WTC11 (cell line): Measurements from ENCODE around the gene RFC5. TPM values are rescaled to one million over a fixed set of nuclear protein-coding genes. Genes with fewer than 3 reads are reported as not detected.

Experiments
- ATAC-seq: fragments of 200-7000 bp; cut with Tn5 transposase; 2 replicates; pipeline ENCODE4 v1.10.0; 2021; ENCODE audit warnings: mild to moderate bottlenecking, moderate library complexity
- CTCF ChIA-PET: fragments of 300-600 bp; sonication (Branson Sonifier 250); formaldehyde crosslinking; loops from one replicate; lab custom pipeline; 2021; ENCODE audit warnings: antibody characterized with exemption; lab: Charles Lee
- POLR2A ChIA-PET: fragments of 350-600 bp; sonication (Branson Sonifier 250); formaldehyde crosslinking; loops from one replicate; lab custom pipeline; 2021; ENCODE audit warnings: antibody characterized with exemption; lab: Charles Lee
- DNase-seq: peaks from one replicate; pipeline ENCODE4 v3.0.0; 2021; ENCODE audit warnings: low spot score
- H3K27ac Mint-ChIP-seq: 2 replicates; pipeline ENCODE4 v1.8.0; 2021; ENCODE audit warnings: mixed read lengths
- H3K27me3 Mint-ChIP-seq: 2 replicates; pipeline ENCODE4 v1.8.0; 2021; ENCODE audit warnings: low read depth, mild to moderate bottlenecking, moderate library complexity, mixed read lengths
- H3K36me3 Mint-ChIP-seq: 2 replicates; pipeline ENCODE4 v1.8.0; 2021; ENCODE audit warnings: mixed read lengths
- H3K4me1 Mint-ChIP-seq: 2 replicates; pipeline ENCODE4 v1.8.0; 2022; ENCODE audit warnings: mixed read lengths
- H3K4me3 Mint-ChIP-seq: 2 replicates; pipeline ENCODE4 v1.8.0; 2021; ENCODE audit warnings: mild to moderate bottlenecking, moderate library complexity, mixed read lengths
- H3K9me3 Mint-ChIP-seq: 2 replicates; pipeline ENCODE4 v1.8.0; 2021; ENCODE audit warnings: mixed read lengths
- AFF4 ChIP-seq: sonication (generic); formaldehyde crosslinking; IDR thresholded peaks from 2 replicates; pipeline ENCODE4 v1.8.1; 2023; ENCODE audit warnings: mild to moderate bottlenecking, missing genetic modification reagents, borderline replicate concordance
- CBFB ChIP-seq: sonication (generic); formaldehyde crosslinking; IDR thresholded peaks from 2 replicates; pipeline ENCODE4 v1.8.1; 2022; ENCODE audit warnings: mild to moderate bottlenecking, low read depth, missing genetic modification reagents
- E2F1 ChIP-seq: sonication (generic); formaldehyde crosslinking; IDR thresholded peaks from 2 replicates; pipeline ENCODE4 v1.8.0; 2022; ENCODE audit warnings: mild to moderate bottlenecking, missing genetic modification reagents
- EMX1 ChIP-seq: fragments of 250-450 bp; sonication (Bioruptor Pico); IDR thresholded peaks from 2 replicates; pipeline ENCODE4 v1.8.0; 2021; ENCODE audit warnings: mild to moderate bottlenecking
- ERG ChIP-seq: fragments of 250-450 bp; sonication (Bioruptor Pico); IDR thresholded peaks from 2 replicates; pipeline ENCODE4 v1.8.0; 2021; ENCODE audit warnings: mild to moderate bottlenecking
- ESRRA ChIP-seq: sonication (generic); formaldehyde crosslinking; IDR thresholded peaks from 2 replicates; pipeline ENCODE4 v1.8.1; 2022; ENCODE audit warnings: mild to moderate bottlenecking, missing genetic modification reagents, borderline replicate concordance
- FOXJ3 ChIP-seq: sonication (generic); formaldehyde crosslinking; IDR thresholded peaks from 2 replicates; pipeline ENCODE4 v1.9.0; 2021; ENCODE audit warnings: missing genetic modification reagents, mild to moderate bottlenecking, borderline replicate concordance
- GABPB1 ChIP-seq: sonication (generic); formaldehyde crosslinking; IDR thresholded peaks from 2 replicates; pipeline ENCODE4 v1.8.1; 2023; ENCODE audit warnings: mild to moderate bottlenecking, missing genetic modification reagents
- GTF2I ChIP-seq: fragments of 250-450 bp; sonication (Bioruptor Pico); conservative IDR thresholded peaks from 2 replicates; pipeline ENCODE4 v1.4.0; 2021; ENCODE audit warnings: mild to moderate bottlenecking
- IRF1 ChIP-seq: sonication (generic); formaldehyde crosslinking; IDR thresholded peaks from 2 replicates; pipeline ENCODE4 v1.8.0; 2023; ENCODE audit warnings: missing genetic modification reagents
- JUN ChIP-seq: sonication (generic); formaldehyde crosslinking; IDR thresholded peaks from 2 replicates; pipeline ENCODE4 v1.8.0; 2023; ENCODE audit warnings: mild to moderate bottlenecking, missing genetic modification reagents
- NFYB ChIP-seq: sonication (generic); formaldehyde crosslinking; conservative IDR thresholded peaks from 2 replicates; pipeline ENCODE4 v1.8.0; 2022; ENCODE audit warnings: low read depth, missing genetic modification reagents
- SMAD3 ChIP-seq: sonication (generic); formaldehyde crosslinking; IDR thresholded peaks from 2 replicates; pipeline ENCODE4 v1.8.0; 2022; ENCODE audit warnings: missing genetic modification reagents, mild to moderate bottlenecking, borderline replicate concordance
- SMAD4 ChIP-seq: sonication (generic); formaldehyde crosslinking; IDR thresholded peaks from 2 replicates; pipeline ENCODE4 v1.8.0; 2022; ENCODE audit warnings: mild to moderate bottlenecking, missing genetic modification reagents
- TEAD1 ChIP-seq: sonication (generic); formaldehyde crosslinking; IDR thresholded peaks from 2 replicates; pipeline ENCODE4 v1.8.0; 2022; ENCODE audit warnings: mild to moderate bottlenecking, missing genetic modification reagents
- TP53 ChIP-seq: sonication (generic); formaldehyde crosslinking; IDR thresholded peaks from 2 replicates; pipeline ENCODE4 v1.8.1; 2023; ENCODE audit warnings: mild to moderate bottlenecking, missing genetic modification reagents
- ZNF121 ChIP-seq: sonication (generic); formaldehyde crosslinking; IDR thresholded peaks from 2 replicates; pipeline ENCODE4 v1.8.0; 2023; ENCODE audit warnings: missing genetic modification reagents
- ZNF416 ChIP-seq: fragments of 250-450 bp; sonication (Bioruptor Pico); IDR thresholded peaks from 2 replicates; pipeline ENCODE4 v1.9.0; 2021; ENCODE audit warnings: mild to moderate bottlenecking, inconsistent platforms
- ZNF532 ChIP-seq: fragments of 250-450 bp; sonication (Bioruptor Pico); IDR thresholded peaks from 2 replicates; pipeline ENCODE4 v1.9.0; 2021; ENCODE audit warnings: mild to moderate bottlenecking, borderline replicate concordance
- total RNA-seq: library from RNA; stranded (reverse); gene quantifications from 3 replicates; pipeline ENCODE4 v1.2.3, GENCODE V29; 2021

Gene RFC5
- total RNA-seq, 1 experiment from 2014 or later: 35.2 TPM

GRCh38 chr12:118025168-118025567 is 8.7 kb downstream of the RFC5 start:
- no peak for ATAC-seq
- POLR2A ChIA-PET: no interaction called here
- no peaks in the 10 kb centered on the region for H3K27me3 Mint-ChIP-seq

GRCh38 chr12:118029166-118029565 is 12.7 kb downstream of the RFC5 start:
- Mint-ChIP-seq H3K36me3 (peaks cover 75% of the 10 kb centered on the region), H3K27ac (no peak overlapping the region), H3K4me1 (no peaks in the 10 kb centered on the region), H3K4me3 (no peak overlapping the region), H3K9me3 (no peaks in the 10 kb centered on the region), H3K27me3 (no peaks in the 10 kb centered on the region)
- no peak for DNase-seq
- TF ChIP-seq IRF1 (CRISPR knock-in tag) (no peak), ZNF121 (CRISPR knock-in tag) (peak; percentile 76; the same call in 1 of the 2 replicates), TEAD1 (CRISPR knock-in tag) (no peak), E2F1 (CRISPR knock-in tag) (no peak), AFF4 (CRISPR knock-in tag) (no peak)
- ChIA-PET CTCF (interaction anchor here (1.0 kb wide), 1 partner anchor 154 kb away, joined by 5 read pairs; no protein-coding TSS in a partner anchor), POLR2A (interaction anchor here (0.7 kb wide), 1 partner anchor 20 kb away, joined by 3 read pairs; no protein-coding TSS in a partner anchor)
- ATAC-seq: no peak

More at GRCh38 chr12:118025168-118025567, 8.7 kb downstream of the RFC5 start:
- no peak for DNase-seq
- no peaks in the 10 kb centered on the region for H3K9me3 Mint-ChIP-seq
- CTCF ChIA-PET: interaction anchor here (1.2 kb wide), 1 partner anchor 135 kb away, joined by 3 read pairs; no protein-coding TSS in a partner anchor
- H3K4me3 Mint-ChIP-seq: no peak overlapping the region
- no peak for TF ChIP-seq FOXJ3 (CRISPR knock-in tag)
- TF ChIP-seq ZNF532 (CRISPR knock-in tag): no peak
- no peak for TF ChIP-seq ZNF416 (CRISPR knock-in tag)
- no peak for TF ChIP-seq SMAD3 (CRISPR knock-in tag)
- no peak for TF ChIP-seq GTF2I (CRISPR knock-in tag)
- TF ChIP-seq NFYB (CRISPR knock-in tag): no peak
- no peak for TF ChIP-seq SMAD4 (CRISPR knock-in tag)
- TF ChIP-seq CBFB (CRISPR knock-in tag): no peak
- no peak for TF ChIP-seq ESRRA (CRISPR knock-in tag)
- TF ChIP-seq JUN (CRISPR knock-in tag): no peak
- no peak for TF ChIP-seq ERG (CRISPR knock-in tag)
- no peak for TF ChIP-seq EMX1 (CRISPR knock-in tag)
- TF ChIP-seq GABPB1 (CRISPR knock-in tag): no peak
- TF ChIP-seq TP53: no peak
- H3K36me3 Mint-ChIP-seq: peaks cover 79% of the 10 kb centered on the region
- H3K27ac Mint-ChIP-seq: no peak overlapping the region
- peaks cover 6% of the 10 kb centered on the region for H3K4me1 Mint-ChIP-seq
